ENCODE results near the gene LRP3. TPM values are rescaled to one million over a fixed set of nuclear protein-coding genes. Genes with fewer than 3 reads are reported as not detected.

The LRP3 gene
- total and polyA plus RNA-seq, 2 donors (not counting 1 experiment from before 2014, with no cell fraction given) = 0.10 TPM; not detected in 1

GRCh38 chr19:33201886-33202545 is 7.9 kb downstream of the LRP3 start:
- H4K20me1 ChIP-seq (ENCODE audit: control insufficient read depth, insufficient read depth, low read length, poor library complexity, severe bottlenecking) = no peaks in the 10 kb centered on the region
- 97% methylated on average over 13 of the region's 15 CpGs for WGBS (ENCODE audit: insufficient coverage)
- H3K9ac ChIP-seq (ENCODE audit: low read length) = no peak overlapping the region
- H3K4me1 ChIP-seq (ENCODE audit: control insufficient read depth in 2 of 2, insufficient read depth in 2 of 2, low read length in 2 of 2) = no peaks in the 10 kb centered on the region
- no peaks in the 10 kb centered on the region for H3K36me3 ChIP-seq (replicated peaks in 1 of 2; ENCODE audit: control extremely low read depth in 1 of 2, control insufficient read depth in 1 of 2, extremely low read depth in 1 of 2, insufficient read depth in 2 of 2, low read length in 1 of 2)
- ATAC-seq (ENCODE audit: low read depth) (no peak), DNase-seq (no peak)
- no peak overlapping the region for H3K27ac ChIP-seq (ENCODE audit: low read length in 2 of 2)
- H3K4me3 Mint-ChIP-seq = no peak overlapping the region
- no peaks in the 10 kb centered on the region for H3K4me1 Mint-ChIP-seq
- CTCF ChIA-PET = no interaction called here
- peaks cover 2% of the 10 kb centered on the region for H3K27me3 Mint-ChIP-seq
- H3K27ac Mint-ChIP-seq = no peak overlapping the region
- H3K4me3 ChIP-seq (ENCODE audit: control extremely low read depth in 1 of 5, extremely low read depth in 1 of 5, insufficient read depth in 1 of 5, low read depth in 2 of 5, low read length in 4 of 5) = no peak overlapping the region
- POLR2A ChIA-PET = no interaction called here
- no peaks in the 10 kb centered on the region for H3K79me2 ChIP-seq (ENCODE audit: control insufficient read depth, insufficient read depth, low read length)
- H3K9me3 Mint-ChIP-seq (ENCODE audit: insufficient read depth) = no peaks in the 10 kb centered on the region
- no peak overlapping the region for H2AFZ ChIP-seq (ENCODE audit: insufficient read depth, low read depth, low read length, poor library complexity, severe bottlenecking)
- no peak for TF ChIP-seq CTCF (IDR thresholded peaks at IDR 0.05)
- no peak for TF ChIP-seq EZH2 (IDR thresholded peaks at IDR 0.05; ENCODE audit: borderline replicate concordance, insufficient read depth, low read depth, low read length, poor library complexity, severe bottlenecking)
- H3K27me3 ChIP-seq (replicated peaks in 1 of 4; ENCODE audit: control extremely low read depth in 1 of 4, control insufficient read depth in 3 of 4, insufficient read depth in 4 of 4, low read length in 3 of 4) = no peaks in the 10 kb centered on the region
- H3K4me2 ChIP-seq (replicated peaks; ENCODE audit: low read depth, low read length, poor library complexity, severe bottlenecking) = no peak overlapping the region
- H3K9me3 ChIP-seq (ENCODE audit: control extremely low read depth in 1 of 3, control insufficient read depth in 2 of 3, insufficient read depth in 1 of 3, low read length in 2 of 3) = no peaks in the 10 kb centered on the region
- intact Hi-C loops (cut with micrococcal nuclease) = no loop called here

- H4K20me1 ChIP-seq (ENCODE audit: control insufficient read depth, insufficient read depth, low read length, poor library complexity, severe bottlenecking) = no peaks in the 10 kb centered on the region
- DNase-seq = no peak
- no peak overlapping the region for H2AFZ ChIP-seq (ENCODE audit: insufficient read depth, low read depth, low read length, poor library complexity, severe bottlenecking)
- H3K4me2 ChIP-seq (replicated peaks; ENCODE audit: low read depth, low read length, poor library complexity, severe bottlenecking) = no peak overlapping the region
- POLR2A ChIA-PET = no interaction called here
- no peak overlapping the region for H3K9ac ChIP-seq (ENCODE audit: low read length)
- H3K4me1 ChIP-seq (ENCODE audit: control insufficient read depth in 2 of 2, insufficient read depth in 2 of 2, low read length in 2 of 2) = no peaks in the 10 kb centered on the region
- H3K27me3 ChIP-seq (replicated peaks in 1 of 4; ENCODE audit: control extremely low read depth in 1 of 4, control insufficient read depth in 3 of 4, insufficient read depth in 4 of 4, low read length in 3 of 4) = no peaks in the 10 kb centered on the region
- no peaks in the 10 kb centered on the region for H3K9me3 ChIP-seq (ENCODE audit: control extremely low read depth in 1 of 3, control insufficient read depth in 2 of 3, insufficient read depth in 1 of 3, low read length in 2 of 3)
- no peak overlapping the region for H3K27ac ChIP-seq (ENCODE audit: low read length in 2 of 2)
- 93% methylated on average over 27 of the region's 27 CpGs for WGBS (ENCODE audit: insufficient coverage)
- no peaks in the 10 kb centered on the region for H3K36me3 ChIP-seq (replicated peaks in 1 of 2; ENCODE audit: control extremely low read depth in 1 of 2, control insufficient read depth in 1 of 2, extremely low read depth in 1 of 2, insufficient read depth in 2 of 2, low read length in 1 of 2)
- TF ChIP-seq CTCF (IDR thresholded peaks at IDR 0.05) (no peak), EZH2 (IDR thresholded peaks at IDR 0.05; ENCODE audit: borderline replicate concordance, insufficient read depth, low read depth, low read length, poor library complexity, severe bottlenecking) (no peak)
- no peaks in the 10 kb centered on the region for H3K79me2 ChIP-seq (ENCODE audit: control insufficient read depth, insufficient read depth, low read length)
- intact Hi-C loops (cut with micrococcal nuclease) = no loop called here
- no peaks in the 10 kb centered on the region for H3K9me3 Mint-ChIP-seq (ENCODE audit: insufficient read depth)
- no peaks in the 10 kb centered on the region for H3K27me3 Mint-ChIP-seq
- no peaks in the 10 kb centered on the region for H3K4me1 Mint-ChIP-seq
- no peak for ATAC-seq (ENCODE audit: low read depth)
- H3K4me3 ChIP-seq (ENCODE audit: control extremely low read depth in 1 of 5, extremely low read depth in 1 of 5, insufficient read depth in 1 of 5, low read depth in 2 of 5, low read length in 4 of 5) = no peak overlapping the region
- H3K4me3 Mint-ChIP-seq = no peak overlapping the region
- no peak overlapping the region for H3K27ac Mint-ChIP-seq
- CTCF ChIA-PET = no interaction called here
Observed at GRCh38 chr19:33202546-33203507, 8.7 kb downstream of the LRP3 start.

All from B cell (primary cell).